ENCODE results near the gene ATXN1L.
"Not testable (repeated sequence)": the region's sequence is repeated elsewhere in the genome, so short reads cannot be mapped to it uniquely, and the experiment has no call there.

ATXN1L gene

DNA sequence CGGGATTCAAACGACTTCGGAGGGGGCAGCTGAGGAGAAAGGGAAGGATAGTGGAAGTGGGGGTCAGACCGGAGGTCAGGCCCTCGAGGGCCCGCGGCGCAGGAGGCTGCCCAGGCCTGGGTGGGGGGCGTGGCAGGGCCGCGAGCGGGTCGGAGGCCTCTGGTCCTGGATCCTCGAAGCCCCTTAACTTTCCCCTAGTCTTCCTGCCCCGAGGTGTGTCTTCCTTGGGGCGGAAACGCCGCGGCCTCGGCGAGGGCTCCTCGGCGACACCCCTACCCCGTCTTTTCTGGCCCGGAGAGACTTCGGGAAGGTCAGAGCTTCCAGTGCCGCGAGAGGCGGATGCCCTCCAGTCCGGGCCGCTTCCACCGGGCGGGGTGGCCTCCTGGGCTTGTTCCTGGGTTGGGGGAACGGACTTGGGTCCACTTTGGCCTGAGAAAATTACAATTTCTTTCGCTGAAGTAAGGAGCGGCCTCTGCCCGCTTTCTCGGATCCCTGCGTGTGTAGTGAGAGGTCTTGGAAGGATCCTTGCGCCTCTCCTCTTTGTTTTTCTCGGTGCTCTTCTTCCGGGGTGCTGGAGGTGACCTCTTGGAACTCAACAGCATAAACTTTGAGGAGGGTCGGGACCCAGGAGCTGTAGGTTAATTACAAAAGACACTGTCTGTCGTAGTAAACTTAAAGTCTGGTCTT is 50.0 kb downstream of the ATXN1L start:
- peak in 1 of 2 experiments; percentile 58 for DNase-seq

DNA sequence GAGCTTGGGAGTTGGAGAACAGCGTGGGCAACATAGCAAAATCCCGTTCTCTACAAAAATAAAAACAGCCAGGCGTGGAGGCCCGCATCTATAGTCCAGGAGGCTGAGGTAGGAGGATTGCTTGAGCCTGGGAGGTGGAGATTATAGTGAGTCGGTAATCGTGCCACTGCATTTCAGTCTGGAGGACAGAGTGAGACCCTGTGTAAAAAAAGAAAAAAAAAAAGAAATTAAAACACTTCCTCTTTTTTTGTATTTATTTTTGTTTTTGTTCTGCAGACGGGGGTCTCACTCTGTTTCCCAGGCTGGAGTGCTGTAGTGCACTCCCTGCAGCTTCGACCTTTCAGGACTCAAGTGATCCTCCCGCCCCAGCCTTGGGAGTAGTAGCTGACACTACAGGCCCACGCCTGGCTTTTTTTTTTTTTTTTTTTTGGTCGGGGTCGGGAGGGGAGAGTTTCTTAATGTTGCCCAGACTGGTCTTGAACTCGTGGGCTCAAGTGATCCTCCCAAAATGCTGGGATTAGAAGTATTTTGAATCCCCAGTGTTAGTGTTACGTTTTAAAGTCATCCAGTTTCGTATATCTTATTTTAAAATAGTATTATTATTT is 51.1 kb downstream of the ATXN1L start:
- DNase-seq: no peak

DNA sequence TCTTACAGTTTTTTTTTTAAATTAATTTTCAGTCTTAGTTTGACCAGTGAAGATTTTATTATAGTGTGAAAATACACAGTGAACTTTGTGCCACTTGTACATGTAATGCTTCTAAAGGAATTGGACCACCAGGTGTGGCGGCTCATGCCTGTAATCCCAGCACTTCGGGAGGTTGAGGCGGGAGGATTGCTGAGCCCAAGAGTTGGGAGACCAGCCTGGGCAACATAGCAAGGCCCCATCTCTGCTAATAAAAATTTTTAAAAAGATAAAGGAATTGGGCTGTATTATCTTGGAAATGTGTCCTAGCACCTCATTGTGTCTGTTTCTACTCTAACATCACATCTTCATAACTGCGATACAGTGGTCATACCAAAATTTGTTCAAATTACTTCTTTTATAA is 53.4 kb downstream of the ATXN1L start:
- no peak for DNase-seq

DNA sequence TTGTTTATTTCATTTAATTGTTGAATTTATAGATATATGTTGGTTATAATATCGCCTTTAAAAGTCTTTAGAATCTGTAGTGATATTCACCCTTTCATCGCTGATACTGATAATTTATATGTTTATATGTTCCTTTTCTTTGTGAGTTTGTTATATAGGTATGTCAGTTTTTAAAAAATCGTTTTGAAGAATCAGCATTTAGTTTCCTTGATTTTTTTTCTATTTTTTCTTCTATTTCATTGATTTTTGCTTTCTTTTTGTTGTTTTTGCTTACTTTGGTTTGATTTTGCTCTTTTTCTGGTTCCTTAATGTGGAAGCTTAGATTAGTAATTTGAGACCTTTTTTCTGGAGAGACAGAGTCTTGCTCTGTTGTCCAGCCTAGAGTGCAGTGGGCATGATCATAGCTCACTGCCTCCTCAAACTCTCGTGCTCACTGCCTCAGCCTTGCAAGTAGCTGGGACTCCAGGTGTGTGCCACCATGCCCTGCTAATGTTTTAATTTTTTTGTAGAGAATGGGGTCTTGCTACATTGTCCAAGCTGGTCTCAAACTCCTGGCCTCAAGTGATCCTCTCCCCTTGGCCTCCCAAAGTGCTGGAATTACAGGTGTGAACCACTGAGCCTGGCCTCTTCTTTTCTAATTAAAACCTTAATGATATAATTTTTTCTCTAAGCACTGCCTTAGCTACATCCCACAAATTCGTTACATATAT is 57.0 kb downstream of the ATXN1L start:
- no peak for DNase-seq

DNA sequence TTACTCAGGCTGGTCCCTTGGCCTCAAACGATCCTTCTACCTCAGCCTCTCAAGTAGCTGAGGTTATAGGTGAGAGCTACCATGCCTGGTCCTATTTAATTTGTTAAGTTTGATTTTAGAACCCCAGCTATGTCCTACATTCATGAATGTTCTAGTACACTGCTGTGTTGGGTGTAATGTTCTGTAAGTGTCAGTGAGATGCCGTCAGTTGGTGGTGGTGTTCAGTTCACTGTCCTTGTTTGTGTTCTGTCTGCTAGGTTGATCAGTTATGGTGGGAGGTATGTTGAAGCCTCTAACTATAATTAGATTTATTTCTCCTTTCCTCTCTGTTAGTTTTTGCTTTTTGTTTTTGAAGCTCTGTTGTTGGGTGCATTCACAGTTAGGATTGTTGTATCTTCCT is 57.8 kb downstream of the ATXN1L start:
- no peak for DNase-seq

DNA sequence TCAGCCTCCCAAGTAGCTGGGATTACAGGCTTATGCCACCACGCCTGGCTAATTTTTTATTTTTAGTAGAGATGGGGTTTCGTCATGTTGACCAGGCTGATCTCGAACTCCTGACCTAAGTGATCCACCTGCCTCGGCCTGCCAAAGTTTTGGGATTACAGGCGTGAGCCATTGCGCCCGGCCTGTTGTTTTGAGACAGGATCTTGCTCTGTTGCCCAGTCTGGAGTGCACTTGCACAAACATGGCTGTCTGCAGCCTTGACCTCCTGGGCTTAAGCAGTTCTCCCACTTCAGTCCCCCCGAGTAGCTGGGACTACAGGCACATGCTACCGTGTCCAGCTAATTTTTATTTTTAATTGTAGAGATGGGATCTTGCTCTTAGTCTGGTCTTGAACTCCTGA is 58.5 kb downstream of the ATXN1L start:
- DNase-seq: no peak

DNA sequence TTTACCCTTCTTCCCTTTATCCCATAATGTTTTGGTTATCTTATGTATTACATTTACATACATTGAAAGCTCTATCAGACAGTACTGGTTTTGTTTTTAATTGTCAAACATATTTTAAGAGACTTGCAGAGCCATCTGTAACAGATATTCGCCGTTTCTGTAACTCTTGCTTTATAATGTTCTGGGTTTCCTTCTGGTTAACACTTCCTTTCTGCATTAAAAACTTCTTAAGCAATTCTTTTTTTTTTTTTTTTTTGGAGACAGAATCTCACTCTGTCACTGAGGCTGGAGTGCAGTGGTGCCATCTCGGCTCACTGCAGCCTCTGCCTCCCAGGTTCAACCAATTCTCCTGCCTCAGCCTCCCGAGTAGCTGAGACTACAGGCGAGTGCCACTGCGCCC is 60.0 kb downstream of the ATXN1L start:
- not testable (repeated sequence) for DNase-seq
